Astrocyte (in vitro differentiated cells and primary cell): ENCODE results near the gene NR4A2.

Experiments used
- EZH2 ChIP-seq: IDR thresholded peaks from 2 replicates; pipeline ENCODE4 v1.6.1; 2012; ENCODE audit warnings: mild to moderate bottlenecking, low read length, inconsistent platforms; ENCODE audit not compliant: insufficient read depth
- TF ChIP-seq, protein P1 (sequence below): IDR thresholded peaks from 2 replicates; pipeline ENCODE4 v1.5.1; 2011; ENCODE audit warnings: low read depth, mild to moderate bottlenecking, inconsistent platforms, low read length, moderate library complexity; ENCODE audit not compliant: insufficient read depth

- TF ChIP-seq, protein P1, sequence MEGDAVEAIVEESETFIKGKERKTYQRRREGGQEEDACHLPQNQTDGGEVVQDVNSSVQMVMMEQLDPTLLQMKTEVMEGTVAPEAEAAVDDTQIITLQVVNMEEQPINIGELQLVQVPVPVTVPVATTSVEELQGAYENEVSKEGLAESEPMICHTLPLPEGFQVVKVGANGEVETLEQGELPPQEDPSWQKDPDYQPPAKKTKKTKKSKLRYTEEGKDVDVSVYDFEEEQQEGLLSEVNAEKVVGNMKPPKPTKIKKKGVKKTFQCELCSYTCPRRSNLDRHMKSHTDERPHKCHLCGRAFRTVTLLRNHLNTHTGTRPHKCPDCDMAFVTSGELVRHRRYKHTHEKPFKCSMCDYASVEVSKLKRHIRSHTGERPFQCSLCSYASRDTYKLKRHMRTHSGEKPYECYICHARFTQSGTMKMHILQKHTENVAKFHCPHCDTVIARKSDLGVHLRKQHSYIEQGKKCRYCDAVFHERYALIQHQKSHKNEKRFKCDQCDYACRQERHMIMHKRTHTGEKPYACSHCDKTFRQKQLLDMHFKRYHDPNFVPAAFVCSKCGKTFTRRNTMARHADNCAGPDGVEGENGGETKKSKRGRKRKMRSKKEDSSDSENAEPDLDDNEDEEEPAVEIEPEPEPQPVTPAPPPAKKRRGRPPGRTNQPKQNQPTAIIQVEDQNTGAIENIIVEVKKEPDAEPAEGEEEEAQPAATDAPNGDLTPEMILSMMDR: no peak
- no peak for TF ChIP-seq EZH2
These were observed 11.9 kb downstream of the NR4A2 start for GRCh38 chr2:156320486-156321098.
